DMS153 (cell line): ENCODE data around the gene FAAH2.
A peak's percentile ranks its signal among the peaks of the same experiment; 100 is the strongest.
"Not testable (repeated sequence)": the region's sequence is repeated elsewhere in the genome, so short reads cannot be mapped to it uniquely, and the experiment has no call there.

Source experiments
- DNase-seq: peaks from one replicate; lab custom pipeline; 2025; lab: John Stamatoyannopoulos, UW

The FAAH2 gene, protein sequence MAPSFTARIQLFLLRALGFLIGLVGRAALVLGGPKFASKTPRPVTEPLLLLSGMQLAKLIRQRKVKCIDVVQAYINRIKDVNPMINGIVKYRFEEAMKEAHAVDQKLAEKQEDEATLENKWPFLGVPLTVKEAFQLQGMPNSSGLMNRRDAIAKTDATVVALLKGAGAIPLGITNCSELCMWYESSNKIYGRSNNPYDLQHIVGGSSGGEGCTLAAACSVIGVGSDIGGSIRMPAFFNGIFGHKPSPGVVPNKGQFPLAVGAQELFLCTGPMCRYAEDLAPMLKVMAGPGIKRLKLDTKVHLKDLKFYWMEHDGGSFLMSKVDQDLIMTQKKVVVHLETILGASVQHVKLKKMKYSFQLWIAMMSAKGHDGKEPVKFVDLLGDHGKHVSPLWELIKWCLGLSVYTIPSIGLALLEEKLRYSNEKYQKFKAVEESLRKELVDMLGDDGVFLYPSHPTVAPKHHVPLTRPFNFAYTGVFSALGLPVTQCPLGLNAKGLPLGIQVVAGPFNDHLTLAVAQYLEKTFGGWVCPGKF

DNA sequence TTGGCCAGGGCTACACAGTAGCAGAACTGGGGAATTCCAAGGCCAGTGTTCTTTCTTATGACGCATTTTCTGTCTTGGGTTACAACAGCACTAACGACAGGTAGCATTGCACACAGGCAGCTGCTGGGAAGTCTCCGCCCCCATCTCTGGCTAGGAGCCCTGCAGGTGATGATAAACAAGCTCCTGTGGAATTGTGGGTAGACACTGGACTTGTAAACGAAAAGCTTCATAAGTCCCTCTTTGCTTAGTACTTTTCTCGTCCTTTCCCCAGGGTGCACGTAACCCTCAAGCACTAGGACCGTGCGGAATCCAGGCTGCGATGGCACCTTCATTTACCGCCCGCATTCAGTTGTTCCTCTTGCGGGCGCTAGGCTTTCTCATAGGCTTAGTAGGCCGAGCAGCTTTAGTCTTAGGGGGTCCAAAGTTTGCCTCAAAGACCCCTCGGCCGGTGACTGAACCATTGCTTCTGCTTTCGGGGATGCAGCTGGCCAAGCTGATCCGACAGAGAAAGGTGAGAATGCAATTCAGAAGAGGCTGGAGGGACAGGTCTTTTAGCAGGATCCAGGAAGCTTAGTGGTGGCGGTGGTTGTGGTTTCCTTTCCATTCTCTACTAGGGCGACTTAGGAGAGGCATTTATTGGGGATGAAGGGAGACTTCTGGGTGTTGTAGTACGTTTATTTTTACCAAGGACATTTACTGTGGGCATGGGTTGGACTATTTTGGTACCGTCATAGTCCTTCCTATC is at the start of gene FAAH2:
TSS of gene FAAH2 (plus strand) at position 200 of the 745 bp plus-strand sequence. CDS start at position 320, 120 bp downstream.
- peak; percentile 90 for DNase-seq

DNA sequence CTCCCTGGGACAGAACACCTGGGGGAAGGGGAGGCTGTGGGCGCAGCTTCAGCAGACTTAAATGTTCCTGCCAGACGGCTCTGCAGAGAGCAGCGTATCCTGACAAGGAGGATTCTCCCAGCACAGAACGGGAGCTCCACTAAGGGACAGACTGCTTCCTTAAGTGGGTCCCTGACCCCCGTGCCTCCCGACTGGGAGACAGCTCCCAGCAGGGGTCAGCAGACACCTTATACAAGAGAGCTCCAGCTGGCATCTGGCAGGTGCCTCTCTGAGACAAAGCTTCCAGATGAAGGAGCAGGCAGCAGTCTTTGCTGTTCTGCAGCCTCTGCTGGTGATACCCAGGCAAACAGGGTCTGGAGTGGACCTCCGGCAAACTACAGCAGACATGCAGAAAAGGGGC is 44.5 kb upstream of the FAAH2 start:
- no peak for DNase-seq

DNA sequence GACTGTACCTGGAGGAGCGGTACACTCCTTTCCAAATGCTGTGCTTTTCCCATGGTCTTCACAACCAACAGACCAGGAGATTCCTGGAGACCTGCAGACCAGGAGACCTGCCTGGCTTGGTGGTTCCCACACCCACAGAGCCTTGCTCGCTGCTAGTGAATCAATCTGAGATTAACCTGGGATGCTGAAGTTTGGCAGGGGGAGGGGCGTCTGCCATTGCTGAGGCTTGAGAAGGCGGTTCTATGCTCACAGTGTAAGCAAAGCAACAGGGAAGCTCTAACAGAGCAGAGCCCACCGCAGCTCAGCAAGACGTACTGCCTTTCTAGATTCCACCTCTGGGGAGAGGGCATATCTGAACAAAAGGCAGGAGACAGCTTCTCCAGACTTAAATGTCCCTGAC is 34.5 kb upstream of the FAAH2 start:
- no peak for DNase-seq

DNA sequence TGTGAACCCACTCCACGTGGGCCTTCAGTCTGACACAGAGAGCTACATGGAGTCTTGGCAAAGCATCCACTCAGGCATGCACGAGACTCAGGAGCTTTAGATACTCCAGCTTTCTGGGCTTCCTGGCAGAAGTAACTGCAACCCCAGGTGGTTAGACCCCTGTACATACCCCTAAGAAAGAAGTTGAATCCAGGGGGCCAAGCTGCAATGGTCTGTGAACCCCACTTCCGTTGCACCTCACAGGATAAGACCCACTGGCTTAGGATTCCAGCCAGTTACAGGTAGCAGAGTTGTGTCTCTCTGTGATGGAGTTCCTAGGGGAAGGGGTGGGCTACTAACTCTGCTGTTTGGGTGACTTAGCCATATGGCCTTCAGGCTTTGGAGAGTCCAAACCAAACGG is 21.4 kb upstream of the FAAH2 start:
- DNase-seq = no peak

DNA sequence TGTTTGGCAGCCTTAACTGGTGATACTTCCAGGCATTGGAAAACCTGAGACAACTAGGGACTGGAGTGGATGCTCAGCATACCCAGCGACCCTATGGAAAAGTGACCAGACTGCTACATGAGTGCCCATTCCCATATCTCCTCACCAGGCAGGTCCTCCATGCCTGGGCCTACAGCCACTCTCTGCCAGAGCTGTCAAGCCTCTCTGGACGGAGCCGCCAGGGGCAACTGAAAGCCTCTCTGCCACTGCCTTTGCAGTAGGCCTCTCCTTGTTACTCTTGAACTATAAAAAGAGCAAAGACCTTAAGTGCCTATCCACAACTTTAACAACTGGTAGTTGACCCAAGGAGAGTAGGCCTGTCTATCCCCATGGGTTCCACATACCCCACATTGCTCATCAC is 20.2 kb upstream of the FAAH2 start:
- no peak for DNase-seq

DNA sequence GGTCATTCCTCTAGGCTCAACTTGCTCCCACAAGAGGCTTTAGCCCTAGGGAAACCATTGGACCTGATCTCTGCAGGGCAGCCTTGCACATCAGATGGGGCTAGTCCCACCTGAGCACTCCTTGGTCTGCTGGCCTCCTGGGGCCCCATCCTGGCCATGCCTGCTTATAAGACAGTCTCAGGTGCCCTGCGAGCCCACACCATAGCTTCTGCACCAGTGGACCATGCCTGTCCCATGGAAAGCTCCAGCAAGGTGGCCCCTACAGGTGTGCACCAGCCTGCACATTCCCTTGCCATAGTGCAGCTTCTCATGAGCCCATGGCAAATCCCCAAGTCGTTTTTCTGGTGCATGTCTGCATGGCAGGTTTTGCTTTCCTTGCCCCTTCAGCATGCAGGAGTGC is 19.6 kb upstream of the FAAH2 start:
- no peak for DNase-seq

DNA sequence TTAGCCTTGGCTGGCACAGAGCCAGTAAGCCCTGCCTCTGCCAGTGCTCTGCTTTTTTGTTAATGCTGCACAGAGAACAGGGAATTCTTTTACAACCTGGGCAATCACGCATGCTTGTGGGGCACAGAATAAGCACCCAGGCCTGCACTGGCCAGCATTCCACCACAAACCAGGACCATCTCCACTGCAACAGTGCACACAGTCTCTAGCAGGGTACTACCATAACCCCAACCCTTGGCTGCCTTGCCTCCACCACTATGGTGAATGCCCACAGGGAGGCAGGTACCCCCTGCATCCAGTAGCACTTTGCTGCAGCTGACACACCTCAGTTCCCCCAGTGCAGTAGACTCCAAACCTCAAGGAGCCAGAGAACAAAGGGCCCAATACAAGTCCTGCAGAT is 19.2 kb upstream of the FAAH2 start:
- DNase-seq = no peak

DNA sequence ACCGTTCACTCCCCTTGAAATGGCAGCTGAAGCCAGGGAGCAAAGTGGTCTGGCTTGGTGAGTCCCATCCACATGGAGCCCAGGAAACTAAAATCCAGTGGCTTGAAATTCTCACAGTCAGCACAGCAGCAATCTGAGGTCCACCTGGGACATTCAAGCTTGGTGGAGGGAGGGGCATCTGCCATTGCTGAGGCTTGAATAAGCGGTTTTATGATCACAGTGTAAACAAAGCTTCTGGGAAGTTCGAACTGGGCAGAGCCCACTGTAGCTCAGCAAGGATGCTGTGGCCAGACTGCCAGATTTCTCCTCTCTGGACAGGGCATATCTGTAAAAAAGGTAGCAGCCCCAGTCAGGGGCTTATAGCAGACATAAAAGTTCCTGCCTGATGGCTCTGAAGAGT is 15.5 kb upstream of the FAAH2 start:
- DNase-seq = no peak

DNA sequence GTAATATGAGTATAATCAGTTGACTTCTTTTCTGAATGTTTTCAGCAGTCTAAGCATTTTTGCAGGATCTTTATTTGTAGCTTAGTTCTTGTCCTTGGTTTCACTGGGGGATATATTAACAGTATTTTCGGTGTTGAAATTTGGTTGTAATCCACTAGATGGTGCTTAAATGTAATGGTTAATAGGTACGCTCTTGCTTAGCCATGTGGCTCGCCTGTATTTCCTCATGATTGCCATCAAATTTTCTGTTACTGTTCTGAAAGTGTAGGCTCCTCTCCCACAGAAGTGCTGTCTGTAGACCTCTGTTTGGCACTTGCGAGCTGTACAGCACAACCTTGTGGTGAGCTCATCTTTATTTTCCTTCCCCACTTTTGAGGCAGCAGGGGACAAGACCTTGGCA is 3.9 kb upstream of the FAAH2 start:
- no peak for DNase-seq

DNA sequence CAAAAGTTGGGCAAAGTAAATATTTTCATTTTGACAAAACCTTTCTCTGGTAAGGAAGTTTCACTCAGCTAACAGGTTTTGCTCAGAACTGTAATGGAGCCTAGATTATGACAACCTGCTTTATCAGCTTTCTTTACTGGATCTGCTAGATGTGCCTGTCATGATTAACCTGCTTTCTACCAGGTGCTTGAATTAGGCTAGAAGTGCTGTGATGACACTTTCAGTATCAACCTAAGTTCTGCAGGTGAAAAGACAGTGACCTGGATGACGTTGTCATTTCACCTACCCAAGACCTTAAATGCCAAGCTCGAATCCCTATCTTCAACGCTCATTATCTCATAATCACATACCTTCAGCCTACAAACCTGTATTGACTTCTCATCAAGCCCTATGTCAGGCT is 1.5 kb upstream of the FAAH2 start:
- DNase-seq = no peak

DNA sequence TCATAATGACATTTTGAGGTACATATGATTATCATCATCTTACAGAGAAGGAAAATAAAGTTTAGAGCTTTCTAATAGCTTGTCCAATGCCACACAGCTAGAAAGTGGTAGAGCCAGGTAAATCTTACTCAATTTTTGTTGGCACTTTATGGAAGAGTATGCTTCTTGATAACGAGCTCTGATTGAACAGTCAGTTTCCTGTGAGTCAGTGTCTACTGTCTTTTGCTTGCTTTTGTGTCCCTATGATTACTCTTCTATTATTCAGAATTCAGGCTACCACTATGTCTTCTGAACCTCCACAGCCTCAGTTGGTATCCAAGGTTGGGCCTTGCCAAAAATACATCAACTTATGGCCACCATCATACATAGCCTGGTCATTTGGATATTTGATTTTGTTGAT is 2.6 kb downstream of the FAAH2 start:
- DNase-seq = no peak

DNA sequence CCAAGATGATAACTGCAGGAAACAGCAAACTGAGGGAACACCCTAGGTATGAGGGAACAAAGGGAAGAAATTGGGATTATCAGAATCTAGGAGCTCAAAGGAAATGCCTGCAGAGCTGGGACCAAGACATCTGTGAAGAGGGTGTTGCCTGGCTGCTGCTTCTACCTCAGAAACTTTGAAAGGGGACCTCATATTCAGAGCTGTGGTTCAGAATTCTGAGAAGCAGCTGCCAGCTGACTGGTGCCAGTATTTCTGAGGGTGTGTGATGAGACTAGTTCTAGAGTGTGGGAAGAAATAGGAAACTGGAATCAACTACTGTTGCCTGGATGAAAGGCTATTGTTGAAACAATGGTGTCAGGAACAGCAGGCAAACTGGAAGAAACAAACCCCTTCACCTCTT is 8.5 kb downstream of the FAAH2 start:
- no peak for DNase-seq

DNA sequence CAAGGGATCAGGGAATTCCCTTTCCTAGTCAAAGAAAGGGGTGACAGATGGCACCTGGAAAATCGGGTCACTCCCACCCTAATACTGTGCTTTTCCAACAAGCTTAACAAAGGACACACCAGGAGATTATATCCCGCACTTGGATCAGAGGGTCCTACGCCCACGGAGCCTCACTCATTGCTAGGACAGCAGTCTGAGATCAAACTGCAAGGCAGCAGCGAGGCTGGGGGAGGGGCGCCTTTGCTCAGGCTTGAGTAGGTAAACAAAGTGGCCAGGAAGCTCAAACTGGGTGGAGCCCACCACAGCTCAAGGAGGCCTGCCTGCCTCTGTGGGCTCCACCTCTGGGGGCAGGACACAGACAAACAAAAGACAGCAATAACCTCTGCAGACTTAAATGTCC is 9.2 kb downstream of the FAAH2 start:
- DNase-seq = not testable (repeated sequence)

DNA sequence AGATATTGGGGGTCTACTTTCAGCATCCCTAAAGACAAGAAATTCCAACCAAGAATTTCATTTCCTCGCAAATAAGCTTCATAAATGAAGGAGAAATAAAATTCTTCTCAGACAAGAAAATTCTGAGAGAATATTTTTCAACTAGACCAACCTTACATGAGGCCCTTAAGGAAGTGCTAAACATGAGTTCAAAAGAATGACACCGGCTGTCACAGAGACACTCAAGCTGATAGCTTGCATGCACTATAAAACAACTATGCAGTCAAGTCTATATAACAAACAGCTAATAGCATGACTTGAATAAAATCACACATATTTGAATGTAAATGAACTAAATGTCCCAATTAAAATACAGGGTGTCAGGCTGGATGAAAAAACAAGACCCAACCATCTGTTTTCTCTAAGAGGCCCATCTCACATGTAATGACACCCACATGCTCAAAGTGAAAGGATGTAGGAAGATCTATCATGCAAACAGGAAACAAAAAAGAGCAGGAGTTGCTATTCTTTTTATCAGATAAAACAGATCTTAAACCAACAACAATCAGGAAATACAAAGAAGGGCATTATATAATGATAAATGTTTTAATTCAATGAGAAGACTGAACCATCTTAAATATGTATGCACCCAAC is 27.2 kb downstream of the FAAH2 start:
- DNase-seq = no peak

DNA sequence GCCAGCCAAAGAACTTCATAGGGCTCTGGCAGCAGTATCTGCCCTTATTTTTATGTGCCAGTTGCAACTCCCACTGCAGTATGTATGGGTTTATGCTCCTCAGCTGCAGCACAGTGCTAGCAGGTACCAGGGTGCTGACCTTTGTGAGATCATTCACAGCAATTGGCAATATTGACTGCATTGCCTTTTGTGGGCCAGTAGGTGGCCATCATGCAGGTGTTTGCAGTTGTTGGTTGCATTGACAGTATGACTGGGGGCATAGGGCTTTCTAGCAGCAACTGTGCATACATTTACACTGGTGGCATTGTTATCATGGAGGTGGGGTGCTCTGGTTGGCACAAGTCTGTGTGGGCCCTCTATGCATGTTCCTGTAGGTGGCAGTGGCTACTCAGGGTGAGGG is 42.5 kb downstream of the FAAH2 start:
- DNase-seq = no peak

DNA sequence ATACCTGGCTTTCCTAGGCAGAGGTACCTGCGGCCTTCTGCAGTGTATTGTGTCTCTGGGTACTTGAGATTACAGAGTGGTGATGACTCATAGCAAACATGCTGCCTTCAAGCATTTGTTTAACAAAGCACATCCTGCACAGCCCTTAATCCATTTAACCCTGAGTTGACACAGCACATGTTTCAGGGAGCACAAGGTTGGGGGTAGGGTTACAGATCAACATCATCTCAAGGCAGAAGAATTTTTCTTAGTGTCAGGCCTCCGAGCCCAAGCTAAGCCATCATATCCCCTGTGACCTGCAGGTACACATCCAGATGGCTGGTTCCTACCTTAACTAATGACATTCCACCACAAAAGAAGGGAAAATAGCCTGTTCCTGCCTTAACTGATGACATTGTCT is 49.3 kb downstream of the FAAH2 start:
- peak; percentile 77 for DNase-seq

DNA sequence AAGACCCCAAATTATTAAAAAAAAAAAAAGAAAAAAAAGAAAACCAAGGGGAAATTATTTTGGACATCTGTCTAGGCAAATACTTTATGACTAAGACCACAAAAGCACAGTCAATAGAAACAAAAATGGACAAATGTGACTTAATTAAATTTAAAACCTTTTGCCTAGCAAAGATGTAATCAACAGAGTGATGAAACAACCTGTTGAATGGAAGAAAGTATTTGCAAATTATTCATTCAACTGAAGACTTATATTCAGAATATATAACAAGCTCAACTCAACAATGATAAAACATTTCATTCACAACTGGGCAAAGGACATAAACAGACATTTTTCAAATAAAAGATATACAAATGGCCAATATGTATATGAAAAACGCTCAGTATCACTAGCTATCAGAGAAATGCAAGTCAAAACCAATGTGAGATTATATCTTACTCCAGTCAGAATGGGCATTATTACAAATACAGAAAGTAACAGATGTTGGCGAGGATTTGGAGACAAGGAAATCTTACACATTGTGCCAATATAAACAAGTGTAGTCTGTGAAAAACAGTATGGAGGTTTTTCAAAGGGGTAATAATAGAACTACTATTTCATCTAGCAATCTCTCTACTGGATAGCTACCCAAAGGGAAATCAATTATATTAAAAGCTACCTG is 67.1 kb downstream of the FAAH2 start:
- no peak for DNase-seq

DNA sequence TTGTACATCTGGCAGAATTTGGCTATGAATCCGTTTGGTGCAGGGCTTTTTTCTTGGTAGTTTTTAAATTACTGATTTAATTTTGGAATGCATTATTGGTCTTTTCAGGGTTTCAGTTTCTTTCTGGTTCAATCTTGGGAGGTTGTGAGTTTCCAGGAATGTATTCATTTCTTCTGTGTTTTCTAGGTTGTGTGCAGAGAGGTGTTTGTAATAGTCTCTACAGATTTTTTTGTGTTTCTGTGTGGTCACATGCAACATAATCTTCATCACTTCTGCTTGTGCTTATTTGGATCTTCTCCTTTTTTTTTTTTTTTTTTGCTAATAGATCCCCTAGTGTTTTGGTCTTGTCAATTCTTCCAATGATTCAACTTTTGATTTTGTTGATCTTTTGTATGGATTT is 77.6 kb downstream of the FAAH2 start:
- DNase-seq = no peak

DNA sequence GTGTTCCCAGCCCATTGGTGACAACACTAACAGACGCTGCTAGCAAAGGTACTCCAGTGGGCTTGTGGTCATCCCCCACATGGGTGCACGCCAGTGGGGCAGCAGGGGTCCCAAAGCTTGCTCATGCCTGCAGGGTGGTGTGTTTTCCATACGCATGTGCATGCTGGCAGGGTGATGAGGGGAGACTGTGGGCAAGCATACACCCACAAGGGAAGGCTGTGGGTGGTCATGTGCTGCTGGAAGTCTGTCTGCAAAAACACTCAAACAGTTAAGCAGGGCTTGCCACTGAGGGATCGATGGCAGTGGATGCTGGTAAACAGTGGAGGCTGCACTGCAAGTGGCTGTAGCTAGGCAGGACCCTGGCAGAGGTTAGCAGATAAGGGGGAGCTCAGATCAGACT is 79.9 kb downstream of the FAAH2 start:
- no peak for DNase-seq

DNA sequence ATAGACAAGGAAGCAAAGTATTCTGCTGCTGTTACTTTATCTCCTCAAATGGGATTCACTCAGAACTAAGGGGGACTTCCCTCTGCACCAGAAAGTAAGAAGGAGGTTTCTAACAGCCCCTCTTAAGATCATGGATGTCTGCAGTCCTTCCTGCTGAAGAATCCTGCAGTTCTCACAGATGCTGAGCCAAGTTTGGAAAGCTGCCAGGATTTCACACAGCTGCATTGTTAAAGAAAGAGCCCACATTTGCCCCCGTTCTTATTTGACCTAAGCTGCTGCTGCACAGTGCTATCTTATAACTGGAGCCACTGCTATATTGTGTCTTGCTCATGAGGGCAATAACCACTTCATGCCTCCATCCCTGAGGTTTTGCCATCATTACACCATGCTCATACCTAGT is 81.1 kb downstream of the FAAH2 start:
- DNase-seq = no peak

DNA sequence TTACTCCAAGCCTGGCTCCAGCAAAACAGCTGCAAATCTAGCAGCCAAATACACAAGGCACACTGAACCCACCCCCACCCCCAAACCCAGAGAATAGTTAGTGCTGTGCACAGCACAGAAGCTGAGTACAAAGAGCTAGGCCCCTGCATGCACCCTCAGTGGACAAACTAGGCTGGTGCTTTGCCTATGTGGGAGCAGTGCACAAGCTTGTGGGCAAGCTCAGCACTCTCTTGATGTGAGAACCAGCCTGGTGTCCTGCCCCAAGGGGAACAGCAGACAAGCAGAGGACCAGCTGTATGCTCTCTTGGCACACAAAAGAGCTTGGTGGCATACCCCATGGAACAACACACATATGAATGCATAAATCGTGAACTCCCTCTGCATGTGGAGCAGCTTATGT is 81.7 kb downstream of the FAAH2 start:
- DNase-seq = no peak

DNA sequence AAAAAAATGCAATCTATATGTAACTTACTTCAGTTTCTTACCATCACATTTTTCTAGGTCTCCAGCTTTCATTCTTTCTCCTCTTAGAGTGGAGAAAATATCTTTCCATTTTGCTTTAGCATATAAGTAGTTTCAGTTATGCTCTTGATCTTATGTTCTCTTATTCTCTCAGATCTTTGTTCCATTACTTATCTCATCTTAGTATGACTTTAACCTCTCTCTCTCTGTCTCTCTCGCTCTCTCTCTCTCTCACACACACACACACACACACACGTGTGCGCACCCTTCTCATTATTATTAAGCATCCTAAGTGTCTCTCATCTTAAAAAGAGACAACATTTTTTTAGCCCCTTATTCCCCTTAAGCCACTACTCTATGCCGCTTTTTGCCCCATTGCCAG is 92.8 kb downstream of the FAAH2 start:
- no peak for DNase-seq
